Right lobe of liver (tissue), 6 donors: ENCODE measurements around the gene PGD. TPM values are rescaled to one million over a fixed set of nuclear protein-coding genes. Genes with fewer than 3 reads are reported as not detected.
"Not testable (repeated sequence)": the region's sequence is repeated elsewhere in the genome, so short reads cannot be mapped to it uniquely, and the experiment has no call there.

ENCODE experiments used
- ATAC-seq, 4 donors: fragments of 200-7000 bp; cut with Tn5 transposase; one replicate each; pipeline ENCODE4 v1.9.1; 2020; ENCODE audit warnings: mild to moderate bottlenecking in 4 of 4, moderate library complexity in 4 of 4
- DNase-seq, 3 donors: peaks; one replicate each; pipeline ENCODE4 v3.0.0-alpha.2; 2020
- H3K27ac ChIP-seq, 3 donors: fragments of 200-600 bp; one replicate each; pipeline ENCODE4 v1.8.0; 2022
- H3K27me3 ChIP-seq, 2 donors: fragments of 200-600 bp; one replicate each; pipeline ENCODE4 v1.8.0; 2022
- H3K36me3 ChIP-seq, 4 donors: fragments of 200-600 bp; sonication (generic) in 1 of 4; one replicate each; pipeline versions ENCODE4 v1.5.1 to v1.8.0; 2017 to 2022; ENCODE audit warnings: control low read depth in 1 of 4
- H3K4me1 ChIP-seq, 4 donors: fragments of 200-600 bp; sonication (generic) in 1 of 4; one replicate each; pipeline versions ENCODE4 v1.5.1 to v1.8.0; 2017 to 2022; ENCODE audit warnings: control low read depth in 1 of 4
- H3K4me3 ChIP-seq, 3 donors: fragments of 200-600 bp; one replicate each; pipeline ENCODE4 v1.8.0; 2022
- H3K9me3 ChIP-seq, 4 donors: fragments of 200-600 bp; sonication (generic) in 1 of 4; one replicate each; pipeline versions ENCODE4 v1.5.1 to v1.8.0; 2017 to 2022; ENCODE audit warnings: control low read depth in 1 of 4
- CTCF ChIP-seq, 4 donors: fragments of 200-600 bp in 3 of 4; fragments of 450-650 bp in 1 of 4; IDR thresholded peaks; one replicate each; pipeline versions ENCODE4 v1.5.1 to v1.8.0; 2016 to 2022; ENCODE audit warnings: antibody characterized with exemption in 4 of 4, mild to moderate bottlenecking in 2 of 4
- POLR2A ChIP-seq: fragments of 450-650 bp; IDR thresholded peaks from one replicate; pipeline ENCODE4 v1.6.1; 2017; ENCODE audit warnings: antibody characterized with exemption, mild to moderate bottlenecking
- WGBS: methylation state at CpG from one replicate; pipeline ENCODE4 v1.1.6; 2018; ENCODE audit warnings: low coverage, low lambda C conversion rate; ENCODE audit not compliant: insufficient coverage; ENCODE audit errors: missing lambda C conversion rate; 5-methylcytosine and 5-hydroxymethylcytosine counted together
- intact Hi-C, 2 donors: fragments of 100-400 bp; cut with DNase I; formaldehyde crosslinking; loops; one replicate each; pipeline versions ENCODE4 v1.11.2 to v1.14.1; 2022
- total RNA-seq, 6 experiments: library from RNA; depleted of rRNA in 2 of 6; stranded (reverse); fragments of >200 nt in 2 of 6; fragmentation: NEBNext Ultra II Directional in 3 of 6; extraction: Animal tissue kit (Norgen Biotek cat#: 25700) in 3 of 6; gene quantifications; one replicate each; pipeline versions ENCODE4 v1.1.0 to v1.2.4, GENCODE V29; 2016 to 2023
- donor health status: DM: no; HTN: yes; CAD: no.
- donor health status: DM: no; HTN: no; CAD: no.
- donor health status: DM: no; HTN: no; CAD: no.
- donor health status: DM: no; HTN: yes; CAD: no.
- donor health status: DM: no; HTN: yes; CAD: no.

PGD gene
- total RNA-seq, 6 experiments from 2014 or later: 51.9 to 151 (median 72.0) TPM

GRCh38 chr1:10361515-10361914 lies 37.3 kb upstream of the PGD start:
- H3K27me3 ChIP-seq: no peaks in the 10 kb centered on the region
- no peak overlapping the region for H3K27ac ChIP-seq
- 97% methylated on average over 10 of the region's 10 CpGs for WGBS
- intact Hi-C loops: no loop called here
- TF ChIP-seq CTCF (IDR thresholded peaks at IDR 0.05) (no peak), POLR2A (no peak)
- H3K9me3 ChIP-seq: no peaks in the 10 kb centered on the region
- ATAC-seq (no peak), DNase-seq (no peak)
- no peak overlapping the region for H3K4me3 ChIP-seq
- peaks cover 3 to 56% (median 20%) of the 10 kb centered on the region in 4 donors for H3K36me3 ChIP-seq
- no peaks in the 10 kb centered on the region for H3K4me1 ChIP-seq

GRCh38 chr1:10368194-10368593 lies 30.7 kb upstream of the PGD start:
- H3K27ac ChIP-seq: no peak overlapping the region
- no peaks in the 10 kb centered on the region for H3K27me3 ChIP-seq
- no peaks in the 10 kb centered on the region for H3K9me3 ChIP-seq
- ATAC-seq: no peak
- peaks cover 3 to 55% (median 27%) of the 10 kb centered on the region in 4 donors for H3K36me3 ChIP-seq
- no peak for DNase-seq
- WGBS: 82% methylated on average over 6 of the region's 6 CpGs
- no peak overlapping the region for H3K4me3 ChIP-seq
- no peak for TF ChIP-seq CTCF (IDR thresholded peaks at IDR 0.05)
- no peak for TF ChIP-seq POLR2A
- intact Hi-C loops: loop anchor here in 1 of 2 donors (5.0 kb wide), 1 partner anchor 236 kb away; no protein-coding TSS in a partner anchor
- no peaks in the 10 kb centered on the region for H3K4me1 ChIP-seq

- TF ChIP-seq POLR2A: no peak
- TF ChIP-seq CTCF (IDR thresholded peaks at IDR 0.05): no peak
- DNase-seq (no peak), ATAC-seq (no peak)
- Histone ChIP-seq H3K4me1 (no peaks in the 10 kb centered on the region), H3K27me3 (no peaks in the 10 kb centered on the region), H3K9me3 (no peaks in the 10 kb centered on the region), H3K27ac (no peak overlapping the region), H3K36me3 (peaks cover 0 to 67% (median 25%) of the 10 kb centered on the region in 4 donors), H3K4me3 (no peak overlapping the region)
- 79% methylated on average over 8 of the region's 8 CpGs for WGBS
- intact Hi-C loops: loop anchor here in 1 of 2 donors (10.0 kb wide), 1 partner anchor 50 kb away; no protein-coding TSS in a partner anchor
Observed at GRCh38 chr1:10374442-10374860, 24.4 kb upstream of the PGD start.

GRCh38 chr1:10377365-10378029 lies 21.4 kb upstream of the PGD start:
- TF ChIP-seq CTCF (IDR thresholded peaks at IDR 0.05): peak; percentile 47 to 83 (median 58)
- intact Hi-C loops: loop anchor here in 1 of 2 donors (10.0 kb wide), 1 partner anchor 47 kb away; no protein-coding TSS in a partner anchor
- peak; percentile 79 to 88 (median 85) for ATAC-seq
- Histone ChIP-seq H3K36me3 (peaks cover 0 to 51% (median 18%) of the 10 kb centered on the region in 4 donors), H3K27ac (peak overlapping the region in 1 of 3 donors; percentile 22)
- not testable (repeated sequence) for H3K27me3 ChIP-seq, H3K9me3 ChIP-seq, H3K4me1 ChIP-seq, H3K4me3 ChIP-seq
- peak in 2 of 3 donors; percentile 56 to 58 for DNase-seq
- 39% methylated on average over 14 of the region's 14 CpGs for WGBS
